HG03469 (cell line): Measurements from ENCODE around the gene PCDHGA8.
"Not testable (repeated sequence)": the region's sequence is repeated elsewhere in the genome, so short reads cannot be mapped to it uniquely, and the experiment has no call there.

Experiments
- ATAC-seq: cut with Tn5 transposase; IDR thresholded peaks from one replicate; pipeline ENCODE4 v1.9.1; 2021; ENCODE audit warnings: mild to moderate bottlenecking, moderate library complexity, moderate number of reproducible peaks; ENCODE audit not compliant: unreplicated experiment

The PCDHGA8 gene

DNA sequence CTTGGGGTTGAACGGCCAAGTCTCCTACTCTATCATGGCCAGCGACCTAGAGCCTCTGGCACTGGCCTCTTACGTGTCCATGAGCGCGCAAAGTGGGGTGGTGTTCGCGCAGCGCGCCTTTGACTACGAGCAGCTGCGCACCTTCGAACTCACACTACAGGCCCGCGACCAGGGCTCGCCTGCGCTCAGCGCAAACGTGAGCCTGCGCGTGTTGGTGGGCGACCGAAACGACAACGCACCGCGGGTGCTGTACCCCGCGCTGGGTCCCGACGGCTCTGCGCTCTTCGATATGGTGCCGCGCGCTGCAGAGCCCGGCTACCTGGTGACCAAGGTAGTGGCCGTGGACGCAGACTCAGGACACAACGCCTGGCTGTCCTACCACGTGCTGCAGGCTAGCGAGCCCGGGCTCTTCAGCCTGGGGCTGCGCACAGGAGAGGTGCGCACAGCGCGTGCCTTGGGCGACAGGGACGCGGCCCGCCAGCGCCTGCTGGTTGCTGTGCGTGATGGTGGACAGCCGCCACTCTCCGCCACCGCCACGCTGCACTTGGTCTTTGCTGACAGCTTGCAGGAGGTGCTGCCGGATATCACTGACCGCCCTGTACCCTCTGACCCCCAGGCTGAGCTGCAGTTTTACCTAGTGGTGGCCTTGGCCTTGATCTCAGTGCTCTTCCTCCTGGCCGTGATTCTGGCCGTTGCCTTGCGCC, 7.3 kb downstream of the PCDHGA8 start:
- no peak for ATAC-seq

DNA sequence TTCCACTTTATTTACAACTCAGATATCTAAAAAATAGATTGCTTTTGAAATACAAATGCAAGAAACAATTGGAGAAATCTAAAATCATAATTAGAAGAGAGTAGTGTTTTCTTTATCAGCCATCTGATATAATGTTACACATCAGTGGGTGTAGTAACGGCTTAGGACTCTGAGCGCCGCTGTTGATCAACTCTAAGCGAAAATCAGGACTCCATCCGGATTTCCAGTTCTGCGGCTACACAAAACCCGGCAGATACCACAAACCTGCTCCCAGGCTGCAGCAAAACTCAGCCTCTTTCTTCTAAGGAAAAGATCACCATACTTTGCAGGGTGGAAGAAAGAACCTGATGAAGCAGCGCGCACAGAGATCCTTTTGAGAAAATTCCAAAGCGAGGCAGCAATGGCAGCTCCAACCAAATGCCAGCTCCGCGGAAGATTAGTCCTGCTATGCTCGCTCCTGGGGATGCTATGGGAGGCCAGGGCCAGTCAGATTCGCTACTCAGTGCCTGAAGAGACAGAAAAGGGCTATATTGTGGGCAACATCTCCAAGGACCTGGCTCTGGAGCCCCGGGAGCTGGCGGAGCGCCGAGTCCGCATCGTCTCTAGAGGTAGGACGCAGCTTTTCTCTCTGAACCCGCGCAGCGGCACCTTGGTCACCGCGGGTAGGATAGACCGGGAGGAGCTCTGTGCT, 10.3 kb downstream of the PCDHGA8 start, which contains the start of gene PCDHGA9:
Gene PCDHGA9, plus strand, starts transcription at position 226 of the 691 bp plus-strand sequence. Its CDS starts 175 bp downstream, at position 401.
- no peak for ATAC-seq

DNA sequence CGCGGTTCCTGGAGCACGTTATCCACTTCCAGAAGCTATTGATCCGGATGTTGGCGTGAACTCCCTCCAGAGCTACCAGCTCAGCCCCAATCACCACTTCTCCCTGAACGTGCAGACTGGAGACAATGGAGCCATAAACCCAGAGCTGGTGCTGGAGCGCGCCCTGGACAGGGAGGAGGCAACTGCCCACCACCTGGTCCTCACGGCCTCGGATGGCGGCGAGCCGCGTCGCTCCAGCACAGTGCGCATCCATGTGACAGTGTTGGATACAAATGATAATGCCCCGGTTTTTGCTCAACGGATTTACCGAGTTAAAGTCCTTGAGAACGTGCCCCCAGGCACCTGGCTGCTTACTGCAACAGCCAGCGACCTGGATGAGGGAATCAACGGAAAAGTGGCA, 11.0 kb downstream of the PCDHGA8 start:
- no peak for ATAC-seq

DNA sequence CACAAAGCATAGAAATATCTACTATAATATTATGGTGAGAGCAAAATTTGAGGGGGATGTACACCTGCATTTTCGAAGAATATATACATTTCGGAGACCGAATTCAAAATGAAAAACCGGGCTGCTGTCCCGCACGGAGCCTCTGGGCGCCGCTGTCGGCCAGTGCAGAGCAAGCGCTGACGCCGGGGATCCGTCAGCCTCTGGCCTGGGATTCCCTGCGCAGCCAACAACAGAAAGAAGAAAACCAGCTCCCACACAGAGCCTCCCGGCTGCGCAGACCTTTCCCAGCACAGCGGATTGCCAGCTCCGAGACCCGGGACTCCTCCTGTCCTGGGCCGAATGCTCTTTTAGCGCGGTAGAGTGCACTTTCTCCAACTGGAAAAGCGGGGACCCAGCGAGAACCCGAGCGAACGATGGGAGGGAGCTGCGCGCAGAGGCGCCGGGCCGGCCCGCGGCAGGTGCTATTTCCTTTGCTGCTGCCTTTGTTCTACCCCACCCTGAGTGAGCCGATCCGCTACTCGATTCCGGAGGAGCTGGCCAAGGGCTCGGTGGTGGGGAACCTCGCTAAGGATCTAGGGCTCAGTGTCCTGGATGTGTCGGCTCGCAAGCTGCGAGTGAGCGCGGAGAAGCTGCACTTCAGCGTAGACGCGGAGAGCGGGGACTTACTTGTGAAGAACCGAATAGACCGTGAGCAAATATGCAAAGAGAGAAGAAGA, 15.5 kb downstream of the PCDHGA8 start, which contains the start of gene PCDHGB6:
Gene PCDHGB6, plus strand, starts transcription at position 232 of the 716 bp plus-strand sequence. Its CDS starts 182 bp downstream, at position 414.
- ATAC-seq, result not testable (repeated sequence)

DNA sequence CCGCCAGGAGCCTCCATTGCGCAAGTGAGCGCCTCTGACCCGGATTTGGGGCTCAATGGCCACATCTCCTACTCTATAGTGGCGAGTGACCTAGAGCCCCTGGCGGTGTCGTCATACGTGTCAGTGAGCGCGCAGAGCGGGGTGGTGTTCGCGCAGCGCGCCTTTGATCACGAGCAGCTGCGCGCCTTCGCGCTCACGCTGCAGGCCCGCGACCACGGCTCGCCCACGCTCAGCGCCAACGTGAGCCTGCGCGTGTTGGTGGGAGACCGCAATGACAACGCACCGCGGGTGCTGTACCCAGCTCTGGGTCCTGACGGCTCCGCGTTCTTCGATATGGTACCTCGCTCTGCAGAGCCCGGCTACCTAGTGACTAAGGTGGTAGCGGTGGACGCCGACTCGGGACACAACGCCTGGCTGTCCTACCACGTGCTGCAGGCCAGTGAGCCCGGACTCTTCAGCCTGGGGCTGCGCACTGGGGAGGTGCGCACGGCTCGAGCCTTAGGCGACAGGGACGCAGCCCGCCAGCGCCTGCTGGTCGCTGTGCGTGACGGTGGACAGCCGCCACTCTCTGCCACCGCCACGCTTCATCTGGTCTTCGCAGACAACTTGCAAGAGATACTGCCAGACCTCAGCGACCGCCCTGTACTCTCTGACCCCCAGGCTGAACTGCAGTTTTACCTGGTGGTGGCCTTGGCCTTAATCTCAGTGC, 17.3 kb downstream of the PCDHGA8 start:
- ATAC-seq, result no peak

DNA sequence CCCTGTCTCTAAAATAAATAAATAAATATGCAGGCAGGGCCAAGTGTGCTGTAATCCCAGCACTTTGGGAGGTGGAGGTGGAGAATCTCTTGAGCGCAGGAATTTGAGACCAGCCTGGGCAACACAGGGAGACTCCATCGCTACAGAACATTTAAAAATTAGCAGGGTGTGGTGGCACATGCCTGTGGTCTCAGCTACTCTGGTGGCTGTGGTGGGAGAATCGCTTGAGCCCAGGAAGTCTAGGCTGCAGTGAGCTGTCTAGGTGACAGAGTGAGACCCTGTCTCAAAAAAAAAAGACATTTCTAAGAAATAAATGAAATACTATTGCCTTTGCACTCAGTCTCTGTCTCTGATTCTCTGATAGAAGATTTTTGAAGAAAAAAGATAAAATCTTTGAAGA, 19.1 kb downstream of the PCDHGA8 start:
- no peak for ATAC-seq

DNA sequence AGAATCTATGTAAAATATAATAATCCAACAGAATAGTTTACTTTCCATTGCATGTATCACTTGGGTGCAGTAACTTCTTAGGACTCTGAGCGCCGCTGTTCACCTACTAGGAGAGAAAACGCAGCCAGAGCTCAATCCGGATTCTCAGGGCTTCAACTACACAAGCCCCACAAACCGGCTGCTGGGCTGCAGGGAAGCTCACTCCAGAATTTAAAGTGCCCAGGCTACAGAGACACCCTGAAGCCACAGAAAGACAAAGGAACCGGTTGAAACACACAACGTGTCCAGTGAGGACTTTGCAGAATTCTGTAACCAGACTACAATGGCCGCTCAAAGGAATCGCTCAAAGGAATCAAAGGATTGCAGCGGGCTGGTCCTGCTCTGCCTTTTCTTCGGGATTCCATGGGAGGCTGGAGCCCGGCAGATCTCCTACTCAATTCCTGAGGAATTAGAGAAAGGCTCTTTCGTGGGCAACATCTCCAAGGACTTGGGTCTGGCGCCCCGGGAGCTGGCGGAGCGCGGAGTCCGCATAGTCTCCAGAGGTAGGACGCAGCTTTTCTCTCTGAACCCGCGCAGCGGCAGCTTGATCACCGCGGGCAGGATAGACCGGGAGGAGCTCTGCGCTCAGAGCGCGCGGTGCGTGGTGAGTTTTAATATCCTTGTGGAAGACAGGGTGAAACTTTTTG, 20.6 kb downstream of the PCDHGA8 start, which contains the start of gene PCDHGA10:
Gene PCDHGA10, plus strand, starts transcription at position 134 of the 686 bp plus-strand sequence. Its CDS starts 189 bp downstream, at position 323.
- peak; percentile 54 for ATAC-seq

DNA sequence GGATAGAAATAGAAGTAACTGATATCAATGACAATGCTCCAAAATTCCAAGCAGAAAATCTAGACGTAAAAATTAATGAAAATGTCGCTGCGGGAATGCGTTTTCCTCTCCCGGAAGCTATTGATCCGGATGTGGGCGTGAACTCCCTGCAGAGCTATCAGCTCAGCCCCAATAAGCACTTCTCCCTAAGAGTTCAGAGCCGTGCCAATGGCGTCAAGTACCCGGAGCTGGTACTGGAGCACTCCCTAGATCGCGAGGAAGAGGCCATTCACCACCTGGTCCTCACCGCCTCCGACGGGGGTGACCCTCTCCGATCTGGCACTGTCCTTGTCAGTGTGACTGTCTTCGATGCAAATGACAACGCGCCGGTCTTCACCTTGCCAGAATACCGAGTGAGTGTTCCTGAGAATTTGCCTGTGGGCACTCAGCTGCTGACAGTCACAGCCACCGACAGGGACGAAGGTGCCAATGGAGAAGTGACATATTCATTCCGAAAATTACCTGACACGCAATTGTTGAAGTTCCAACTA, 21.2 kb downstream of the PCDHGA8 start:
- no peak for ATAC-seq

DNA sequence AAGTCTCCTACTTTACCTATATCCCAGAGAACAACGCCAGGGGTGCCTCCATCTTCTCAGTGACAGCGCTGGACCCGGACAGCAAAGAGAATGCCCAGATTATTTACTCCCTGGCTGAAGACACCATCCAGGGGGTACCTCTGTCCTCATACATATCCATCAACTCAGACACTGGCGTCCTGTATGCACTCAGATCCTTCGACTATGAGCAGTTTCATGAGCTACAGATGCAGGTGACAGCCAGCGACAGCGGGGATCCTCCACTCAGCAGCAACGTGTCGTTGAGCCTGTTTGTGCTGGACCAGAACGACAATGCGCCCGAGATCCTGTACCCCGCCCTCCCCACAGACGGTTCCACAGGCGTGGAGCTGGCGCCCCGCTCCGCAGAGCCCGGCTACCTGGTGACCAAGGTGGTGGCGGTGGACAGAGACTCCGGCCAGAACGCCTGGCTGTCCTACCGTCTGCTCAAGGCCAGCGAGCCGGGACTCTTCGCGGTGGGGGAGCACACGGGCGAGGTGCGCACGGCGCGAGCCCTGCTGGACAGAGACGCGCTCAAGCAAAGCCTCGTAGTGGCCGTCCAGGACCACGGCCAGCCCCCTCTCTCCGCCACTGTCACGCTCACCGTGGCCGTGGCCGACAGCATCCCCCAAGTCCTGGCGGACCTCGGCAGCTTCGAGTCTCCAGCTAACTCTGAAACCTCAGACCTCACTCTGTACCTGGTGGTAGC, 22.3 kb downstream of the PCDHGA8 start:
- not testable (repeated sequence) for ATAC-seq

DNA sequence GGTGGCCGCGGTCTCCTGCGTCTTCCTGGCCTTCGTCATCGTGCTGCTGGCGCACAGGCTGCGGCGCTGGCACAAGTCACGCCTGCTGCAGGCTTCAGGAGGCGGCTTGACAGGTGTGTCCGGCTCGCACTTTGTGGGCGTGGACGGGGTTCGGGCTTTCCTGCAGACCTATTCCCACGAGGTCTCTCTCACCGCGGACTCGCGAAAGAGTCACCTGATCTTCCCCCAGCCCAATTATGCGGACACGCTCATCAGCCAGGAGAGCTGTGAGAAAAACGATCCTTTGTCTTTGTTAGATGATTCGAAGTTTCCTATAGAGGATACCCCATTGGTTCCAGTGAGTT, 22.8 kb downstream of the PCDHGA8 start:
- not testable (repeated sequence) for ATAC-seq

DNA sequence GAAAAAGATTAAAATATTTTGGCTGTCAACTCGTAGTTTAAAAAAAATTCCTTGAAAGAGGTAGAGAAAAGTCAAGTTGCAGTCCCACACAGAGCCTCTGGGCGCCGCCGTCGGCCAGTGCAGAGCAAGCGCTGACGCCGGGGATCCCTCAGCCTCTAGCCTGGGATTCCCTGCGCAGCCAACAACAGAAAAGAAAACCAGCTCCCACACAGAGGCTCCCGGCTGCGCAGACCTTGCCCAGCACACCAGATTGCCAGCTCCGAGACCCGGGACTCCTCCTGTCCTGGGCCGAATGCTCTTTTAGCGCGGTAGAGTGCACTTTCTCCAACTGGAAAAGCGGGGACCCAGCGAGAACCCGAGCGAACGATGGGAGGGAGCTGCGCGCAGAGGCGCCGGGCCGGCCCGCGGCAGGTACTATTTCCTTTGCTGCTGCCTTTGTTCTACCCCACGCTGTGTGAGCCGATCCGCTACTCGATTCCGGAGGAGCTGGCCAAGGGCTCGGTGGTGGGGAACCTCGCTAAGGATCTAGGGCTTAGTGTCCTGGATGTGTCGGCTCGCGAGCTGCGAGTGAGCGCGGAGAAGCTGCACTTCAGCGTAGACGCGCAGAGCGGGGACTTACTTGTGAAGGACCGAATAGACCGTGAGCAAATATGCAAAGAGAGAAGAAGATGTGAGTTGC, 25.2 kb downstream of the PCDHGA8 start, which contains the start of gene PCDHGB7:
Gene PCDHGB7, plus strand, starts transcription at position 184 of the 679 bp plus-strand sequence. Its CDS starts 183 bp downstream, at position 367.
- peak; percentile 52 for ATAC-seq

DNA sequence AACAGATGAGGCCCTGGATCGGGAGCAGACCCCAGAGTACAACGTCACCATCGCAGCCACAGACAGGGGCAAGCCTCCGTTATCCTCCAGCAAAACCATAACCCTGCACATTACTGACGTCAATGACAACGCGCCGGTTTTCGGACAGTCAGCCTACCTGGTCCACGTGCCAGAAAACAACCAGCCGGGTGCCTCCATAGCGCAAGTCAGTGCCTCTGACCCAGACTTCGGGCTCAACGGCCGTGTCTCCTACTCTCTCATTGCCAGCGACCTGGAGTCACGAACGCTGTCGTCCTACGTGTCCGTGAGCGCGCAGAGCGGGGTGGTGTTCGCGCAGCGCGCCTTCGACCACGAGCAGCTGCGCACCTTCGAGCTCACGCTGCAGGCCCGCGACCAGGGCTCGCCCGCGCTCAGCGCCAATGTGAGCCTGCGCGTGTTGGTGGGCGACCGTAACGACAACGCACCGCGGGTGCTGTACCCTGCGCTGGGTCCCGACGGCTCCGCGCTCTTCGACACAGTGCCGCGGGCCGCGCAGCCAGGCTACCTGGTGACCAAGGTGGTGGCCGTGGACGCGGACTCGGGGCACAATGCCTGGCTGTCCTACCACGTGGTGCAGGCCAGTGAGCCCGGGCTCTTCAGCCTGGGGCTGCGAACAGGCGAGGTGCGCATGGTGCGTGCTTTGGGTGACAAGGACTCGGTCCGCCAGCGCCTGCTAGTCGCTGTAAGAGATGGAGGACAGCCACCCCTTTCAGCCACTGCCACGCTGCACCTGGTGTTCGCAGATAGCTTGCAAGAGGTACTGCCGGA, 26.8 kb downstream of the PCDHGA8 start:
- no peak for ATAC-seq

DNA sequence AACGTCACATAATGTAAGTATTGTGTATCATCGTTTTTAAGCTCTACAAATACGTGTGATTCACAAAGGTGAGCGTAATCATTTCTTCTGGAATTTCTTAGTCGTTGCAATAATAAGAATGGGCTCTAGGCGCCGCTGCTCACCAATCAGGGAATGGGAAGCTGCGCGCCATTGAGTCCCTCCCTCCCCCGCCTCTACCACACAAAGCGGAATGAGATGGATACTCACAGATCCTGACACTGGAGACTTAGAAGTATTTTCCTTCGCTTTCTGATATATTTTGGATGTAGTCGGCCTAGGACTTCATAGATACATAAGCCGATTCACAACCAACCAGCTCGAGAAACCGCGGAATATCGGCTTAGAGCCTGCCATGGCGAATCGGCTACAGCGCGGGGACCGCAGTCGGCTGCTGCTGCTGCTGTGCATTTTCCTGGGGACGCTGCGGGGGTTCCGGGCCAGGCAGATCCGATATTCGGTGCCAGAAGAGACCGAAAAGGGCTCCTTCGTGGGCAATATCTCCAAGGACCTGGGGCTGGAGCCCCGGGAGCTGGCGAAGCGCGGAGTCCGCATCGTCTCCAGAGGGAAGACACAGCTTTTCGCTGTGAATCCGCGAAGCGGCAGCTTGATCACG, 28.5 kb downstream of the PCDHGA8 start, which contains the start of gene PCDHGA11:
Gene PCDHGA11, plus strand, starts transcription at position 197 of the 634 bp plus-strand sequence. Its CDS starts 177 bp downstream, at position 374.
- no peak for ATAC-seq

DNA sequence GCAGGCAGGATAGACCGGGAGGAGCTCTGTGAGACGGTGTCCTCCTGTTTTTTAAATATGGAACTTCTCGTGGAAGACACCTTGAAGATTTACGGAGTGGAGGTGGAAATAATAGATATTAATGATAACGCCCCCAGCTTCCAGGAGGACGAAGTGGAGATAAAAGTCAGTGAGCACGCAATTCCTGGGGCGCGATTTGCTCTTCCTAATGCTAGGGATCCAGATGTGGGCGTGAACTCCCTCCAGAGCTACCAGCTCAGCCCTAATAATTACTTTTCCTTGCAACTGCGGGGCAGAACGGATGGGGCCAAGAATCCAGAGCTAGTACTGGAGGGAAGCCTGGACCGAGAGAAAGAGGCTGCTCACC, 29.0 kb downstream of the PCDHGA8 start:
- ATAC-seq, result no peak

DNA sequence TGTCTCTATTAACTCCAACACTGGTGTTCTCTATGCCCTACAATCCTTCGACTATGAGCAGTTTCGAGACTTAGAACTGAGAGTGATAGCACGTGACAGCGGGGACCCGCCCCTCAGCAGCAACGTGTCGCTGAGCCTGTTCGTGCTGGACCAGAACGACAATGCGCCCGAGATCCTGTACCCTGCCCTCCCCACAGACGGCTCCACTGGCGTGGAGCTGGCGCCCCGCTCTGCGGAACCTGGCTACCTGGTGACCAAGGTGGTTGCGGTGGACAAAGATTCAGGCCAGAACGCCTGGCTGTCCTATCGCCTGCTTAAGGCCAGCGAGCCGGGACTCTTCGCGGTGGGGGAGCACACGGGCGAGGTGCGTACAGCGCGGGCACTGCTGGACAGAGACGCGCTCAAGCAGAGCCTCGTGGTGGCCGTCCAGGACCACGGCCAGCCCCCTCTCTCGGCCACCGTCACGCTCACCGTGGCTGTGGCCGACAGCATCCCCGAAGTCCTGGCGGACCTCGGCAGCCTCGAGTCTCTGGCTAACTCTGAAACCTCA, 30.4 kb downstream of the PCDHGA8 start:
- ATAC-seq, result no peak

DNA sequence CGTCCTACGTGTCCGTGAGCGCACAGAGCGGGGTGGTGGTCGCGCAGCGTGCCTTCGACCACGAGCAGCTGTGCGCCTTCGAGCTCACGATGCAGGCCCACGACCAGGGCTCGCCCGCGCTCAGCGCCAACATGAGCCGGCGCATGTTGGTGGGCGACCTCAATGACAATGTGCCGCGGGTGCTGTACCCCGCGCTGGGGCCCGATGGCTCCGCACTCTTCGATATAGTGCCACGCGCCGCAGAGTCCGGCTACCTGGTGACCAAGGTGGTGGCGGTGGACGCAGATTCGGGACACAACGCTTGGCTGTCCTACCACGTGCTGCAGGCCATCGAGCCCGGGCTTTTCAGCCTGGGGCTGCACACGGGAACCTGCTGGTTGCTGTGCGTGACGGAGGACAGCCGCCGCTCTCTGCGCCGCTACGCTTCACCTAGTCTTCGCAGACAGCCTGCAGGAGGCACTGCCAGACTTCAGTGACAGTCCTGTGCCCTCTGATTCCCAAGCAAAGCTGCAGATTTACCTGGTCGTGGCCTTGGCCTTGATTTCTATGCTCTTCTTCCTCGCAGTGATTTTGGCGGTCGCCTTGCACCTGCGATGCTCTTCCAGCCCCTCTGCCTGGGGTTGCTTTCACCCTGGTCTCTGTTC, 35.5 kb downstream of the PCDHGA8 start:
- no peak for ATAC-seq
